HFFc6 (cell line): ENCODE measurements around the gene FRMD3. TPM values are rescaled to one million over a fixed set of nuclear protein-coding genes. Genes with fewer than 3 reads are reported as not detected.
A peak's percentile ranks its signal among the peaks of the same experiment; 100 is the strongest.

Experiments used
- DNase-seq: peaks from one replicate; pipeline ENCODE4 v3.0.0-alpha.2; 2018
- H3K27ac Mint-ChIP-seq: 2 replicates; pipeline ENCODE4 v1.8.0; 2020; ENCODE audit warnings: mild to moderate bottlenecking, mixed read lengths
- H3K27me3 Mint-ChIP-seq: 2 replicates; pipeline ENCODE4 v1.8.0; 2021; ENCODE audit warnings: mild to moderate bottlenecking, moderate library complexity, mixed read lengths; ENCODE audit not compliant: insufficient read depth
- H3K36me3 Mint-ChIP-seq: 2 replicates; pipeline ENCODE4 v1.8.0; 2021; ENCODE audit warnings: low read depth, mixed read lengths
- H3K4me1 Mint-ChIP-seq: 2 replicates; pipeline ENCODE4 v1.8.0; 2020; ENCODE audit warnings: low read depth, mixed read lengths
- H3K4me3 Mint-ChIP-seq: 2 replicates; pipeline ENCODE4 v1.8.0; 2020; ENCODE audit warnings: mild to moderate bottlenecking, moderate library complexity, mixed read lengths
- H3K9me3 Mint-ChIP-seq: 2 replicates; pipeline ENCODE4 v1.8.0; 2020; ENCODE audit warnings: mild to moderate bottlenecking, mixed read lengths
- total RNA-seq, 6 experiments: library from RNA; stranded (reverse); fragmentation: NEBNext Ultra II Directional; extraction: Animal tissue kit (Norgen Biotek cat#: 25700); gene quantifications; 2 replicates in 1 of 6; 3 replicates in 5 of 6; pipeline ENCODE4 v1.2.3, GENCODE V29; 2021
- TF ChIP-seq, protein P1 (sequence below): fragments of 200-600 bp; sonication (generic); IDR thresholded peaks from 2 replicates; pipeline ENCODE4 v1.5.0; 2021; ENCODE audit warnings: antibody characterized with exemption, mild to moderate bottlenecking

The FRMD3 gene
- total RNA-seq, 6 experiments from 2014 or later, result 4.0 to 14.9 (median 12.7) TPM

DNA sequence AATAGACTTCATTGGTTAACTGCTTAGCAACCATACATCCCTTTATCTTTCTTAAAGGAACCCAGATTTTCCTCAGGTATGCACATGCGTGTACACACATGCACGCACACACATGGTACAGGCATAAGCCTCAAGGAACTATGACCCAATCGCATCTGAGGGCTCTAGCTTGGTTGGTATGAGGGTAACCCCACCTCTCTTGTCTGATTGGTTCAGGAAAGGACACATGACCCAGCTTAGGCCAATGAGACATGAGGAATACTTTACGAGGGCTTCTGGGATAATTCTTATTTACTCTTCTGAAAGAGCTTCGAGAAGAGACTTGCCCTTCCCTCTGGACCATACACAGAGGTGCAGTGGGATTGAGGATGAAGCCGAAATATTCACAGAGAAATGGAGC lies 141.9 kb downstream of the FRMD3 start:
- H3K27me3 Mint-ChIP-seq, result peaks cover 2% of the 10 kb centered on the region
- TF ChIP-seq, protein P1, sequence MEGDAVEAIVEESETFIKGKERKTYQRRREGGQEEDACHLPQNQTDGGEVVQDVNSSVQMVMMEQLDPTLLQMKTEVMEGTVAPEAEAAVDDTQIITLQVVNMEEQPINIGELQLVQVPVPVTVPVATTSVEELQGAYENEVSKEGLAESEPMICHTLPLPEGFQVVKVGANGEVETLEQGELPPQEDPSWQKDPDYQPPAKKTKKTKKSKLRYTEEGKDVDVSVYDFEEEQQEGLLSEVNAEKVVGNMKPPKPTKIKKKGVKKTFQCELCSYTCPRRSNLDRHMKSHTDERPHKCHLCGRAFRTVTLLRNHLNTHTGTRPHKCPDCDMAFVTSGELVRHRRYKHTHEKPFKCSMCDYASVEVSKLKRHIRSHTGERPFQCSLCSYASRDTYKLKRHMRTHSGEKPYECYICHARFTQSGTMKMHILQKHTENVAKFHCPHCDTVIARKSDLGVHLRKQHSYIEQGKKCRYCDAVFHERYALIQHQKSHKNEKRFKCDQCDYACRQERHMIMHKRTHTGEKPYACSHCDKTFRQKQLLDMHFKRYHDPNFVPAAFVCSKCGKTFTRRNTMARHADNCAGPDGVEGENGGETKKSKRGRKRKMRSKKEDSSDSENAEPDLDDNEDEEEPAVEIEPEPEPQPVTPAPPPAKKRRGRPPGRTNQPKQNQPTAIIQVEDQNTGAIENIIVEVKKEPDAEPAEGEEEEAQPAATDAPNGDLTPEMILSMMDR, result no peak
- H3K4me1 Mint-ChIP-seq, result no peaks in the 10 kb centered on the region; the same call in 1 of the 2 replicates
- DNase-seq, result no peak
- H3K4me3 Mint-ChIP-seq, result no peak overlapping the region
- no peak overlapping the region for H3K27ac Mint-ChIP-seq
- H3K9me3 Mint-ChIP-seq, result no peaks in the 10 kb centered on the region
- H3K36me3 Mint-ChIP-seq, result peaks cover 10% of the 10 kb centered on the region; the same call in 1 of the 2 replicates

DNA sequence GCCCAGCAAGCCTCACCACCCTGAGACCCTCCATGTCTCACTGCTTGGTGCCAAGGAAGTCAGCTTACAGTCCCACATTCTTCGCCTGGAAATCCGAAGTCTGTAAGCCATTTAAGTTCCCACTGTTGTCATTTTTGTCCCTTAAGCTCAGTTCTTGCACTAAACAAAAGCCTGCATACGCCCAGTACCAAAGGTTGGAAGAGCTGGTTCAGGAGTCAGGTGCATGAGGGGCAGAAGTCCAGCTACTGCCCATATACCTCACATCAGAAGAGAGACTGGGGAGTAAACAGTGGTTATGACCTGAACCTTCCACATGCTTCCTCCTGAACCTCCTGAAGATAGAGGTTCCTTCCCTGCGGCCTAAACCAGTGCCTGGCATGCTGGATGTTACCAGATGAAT lies 146.0 kb downstream of the FRMD3 start:
- Mint-ChIP-seq H3K27me3 (no peaks in the 10 kb centered on the region; the same call in none of the 2 replicates), H3K36me3 (peaks cover 15% of the 10 kb centered on the region; the same call in 1 of the 2 replicates), H3K9me3 (no peaks in the 10 kb centered on the region), H3K4me1 (no peaks in the 10 kb centered on the region; the same call in 1 of the 2 replicates), H3K4me3 (no peak overlapping the region), H3K27ac (no peak overlapping the region; the same call in 1 of the 2 replicates)
- DNase-seq, result no peak
- TF ChIP-seq, protein P1, result no peak

- H3K4me1 Mint-ChIP-seq, result peaks cover 16% of the 10 kb centered on the region
- TF ChIP-seq, protein P1, result no peak
- DNase-seq, result no peak
- H3K9me3 Mint-ChIP-seq, result peaks cover 7% of the 10 kb centered on the region
- no peak overlapping the region for H3K4me3 Mint-ChIP-seq
- no peak overlapping the region; the same call in 1 of the 2 replicates for H3K27ac Mint-ChIP-seq
- H3K36me3 Mint-ChIP-seq, result peaks cover 22% of the 10 kb centered on the region
- no peaks in the 10 kb centered on the region; the same call in none of the 2 replicates for H3K27me3 Mint-ChIP-seq
These were observed 149.9 kb downstream of the FRMD3 start for GRCh38 chr9:83388346-83388745.

- Mint-ChIP-seq H3K4me1 (peaks cover 20% of the 10 kb centered on the region), H3K9me3 (peaks cover 7% of the 10 kb centered on the region), H3K27me3 (no peaks in the 10 kb centered on the region; the same call in none of the 2 replicates), H3K36me3 (peaks cover 28% of the 10 kb centered on the region), H3K27ac (no peak overlapping the region; the same call in 1 of the 2 replicates), H3K4me3 (no peak overlapping the region)
- TF ChIP-seq, protein P1, result no peak
- DNase-seq, result no peak
These were observed 150.6 kb downstream of the FRMD3 start for GRCh38 chr9:83387401-83388185.

- DNase-seq, result no peak
- Mint-ChIP-seq H3K4me1 (peaks cover 22% of the 10 kb centered on the region), H3K27me3 (no peaks in the 10 kb centered on the region; the same call in none of the 2 replicates), H3K4me3 (no peak overlapping the region), H3K36me3 (peaks cover 37% of the 10 kb centered on the region), H3K9me3 (peaks cover 7% of the 10 kb centered on the region), H3K27ac (0 out of 2 replicates have a peak overlapping the region, but pooled peaks have one; percentile 0)
- TF ChIP-seq, protein P1, result no peak
These were observed 152.9 kb downstream of the FRMD3 start for GRCh38 chr9:83385317-83385716.
